Neural cell (in vitro differentiated cells): ENCODE results near the gene ZNF304.

ENCODE experiments used
- CTCF ChIP-seq: fragments of 450-650 bp; IDR thresholded peaks from 2 replicates; pipeline ENCODE4 v1.5.1; 2014; ENCODE audit warnings: antibody characterized with exemption, mild to moderate bottlenecking, moderate library complexity; ENCODE audit not compliant: poor library complexity, severe bottlenecking
- RAD21 ChIP-seq: fragments of 450-650 bp; conservative IDR thresholded peaks from 2 replicates; pipeline ENCODE4 v1.6.1; 2014; ENCODE audit warnings: antibody characterized with exemption, mild to moderate bottlenecking, moderate library complexity
- REST ChIP-seq: IDR thresholded peaks from 2 replicates; pipeline ENCODE4 v1.6.1; 2012; ENCODE audit warnings: borderline replicate concordance

- TF ChIP-seq CTCF (no peak), RAD21 (no peak), REST (no peak)
Observed at GRCh38 chr19:57357406-57357805, 6.3 kb downstream of the ZNF304 start.
